GM10266 (cell line): ENCODE measurements around the gene SLC41A2.

Experiments
- DNase-seq: peaks from one replicate; pipeline ENCODE4 v3.0.0; 2012; ENCODE audit errors: extremely low spot score
- CTCF ChIP-seq: IDR thresholded peaks from 2 replicates; pipeline ENCODE4 v1.5.1; 2012; ENCODE audit warnings: mild to moderate bottlenecking, low read depth; ENCODE audit not compliant: control insufficient read depth, insufficient read depth; ENCODE audit errors: missing control alignments

The SLC41A2 gene

GRCh38 chr12:104928036-104928745, 29.9 kb downstream of the SLC41A2 start:
- no peak for TF ChIP-seq CTCF
- no peak for DNase-seq

DNA sequence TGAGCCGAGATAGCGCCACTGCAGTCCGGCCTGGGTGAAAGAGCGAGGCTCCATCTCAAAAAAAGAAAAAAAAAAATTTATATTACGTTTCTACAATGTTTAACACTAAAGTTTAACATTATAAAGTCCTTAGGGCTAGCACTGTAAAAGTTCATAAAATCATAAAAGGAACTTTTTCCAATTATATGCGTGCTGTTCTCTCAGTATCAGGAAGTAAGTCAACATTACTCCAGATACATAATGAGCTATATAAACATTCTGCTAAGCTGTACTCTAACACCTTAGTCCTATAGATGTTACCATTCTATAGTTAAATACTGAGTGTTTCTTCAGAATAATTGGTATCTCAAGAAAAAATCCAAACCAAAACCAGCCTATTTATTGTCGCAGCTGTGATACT, 32.6 kb downstream of the SLC41A2 start:
- DNase-seq, result no peak
- TF ChIP-seq CTCF, result no peak

DNA sequence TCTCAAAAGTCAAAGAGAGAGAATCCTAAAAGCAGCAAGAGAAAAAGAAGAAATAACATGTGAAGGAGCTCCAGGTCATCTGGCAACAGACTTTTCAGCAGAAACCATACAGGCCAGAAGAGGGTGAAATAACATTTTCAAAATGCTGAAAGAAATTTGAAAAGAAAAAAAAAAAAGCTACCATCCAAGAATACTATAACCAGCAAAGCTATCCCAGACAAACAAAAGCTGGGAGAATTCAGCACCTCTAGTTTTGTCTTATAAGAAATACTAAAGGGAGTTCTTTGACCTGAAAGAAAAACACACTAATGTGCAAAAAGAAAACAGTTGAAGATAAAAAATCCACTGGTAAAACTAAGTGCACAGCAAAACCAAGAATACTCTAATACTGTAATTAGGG, 36.8 kb downstream of the SLC41A2 start:
- DNase-seq, result no peak
- no peak for TF ChIP-seq CTCF

DNA sequence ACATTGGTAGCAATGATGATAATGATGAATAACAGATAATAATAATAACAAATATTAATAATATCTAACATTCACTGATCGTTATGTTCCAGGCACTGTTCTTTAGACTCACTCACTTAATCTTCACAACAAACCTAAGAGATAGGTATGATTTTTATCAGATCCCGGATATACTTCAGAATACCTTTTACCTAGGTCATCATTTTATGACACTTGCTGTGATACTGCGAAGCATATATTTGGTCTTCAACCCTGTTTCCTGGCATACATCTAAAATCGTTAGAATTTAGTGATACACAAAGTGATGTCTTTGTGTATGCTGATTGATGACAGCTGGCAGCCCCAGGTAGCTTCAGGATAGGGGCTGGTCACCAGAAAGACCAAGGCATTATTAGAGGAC, 46.1 kb downstream of the SLC41A2 start:
- DNase-seq, result no peak
- no peak for TF ChIP-seq CTCF

- no peak for DNase-seq
- no peak for TF ChIP-seq CTCF
Measured at GRCh38 chr12:104910196-104910840, 47.8 kb downstream of the SLC41A2 start.

- DNase-seq, result no peak
- no peak for TF ChIP-seq CTCF
Measured at GRCh38 chr12:104909761-104910160, 48.3 kb downstream of the SLC41A2 start.
